SH-SY5Y (cell line): ENCODE data around the gene ST3GAL3.

Experiments used
- GATA2 ChIP-seq: IDR thresholded peaks from 2 replicates; pipeline ENCODE4 v1.6.1; 2011; ENCODE audit warnings: mild to moderate bottlenecking, low read depth, low read length
- GATA3 ChIP-seq: IDR thresholded peaks from 2 replicates; pipeline ENCODE4 v1.6.1; 2011; ENCODE audit warnings: low read depth, mild to moderate bottlenecking, low read length, moderate library complexity

- TF ChIP-seq GATA3 (no peak), GATA2 (no peak)
Observed at GRCh38 chr1:43854473-43854872, 147.1 kb downstream of the ST3GAL3 start.
